Endothelial cell of umbilical vein (primary cell): ENCODE measurements around the gene KASH5. TPM values are rescaled to one million over a fixed set of nuclear protein-coding genes. Genes with fewer than 3 reads are reported as not detected.

Experiments used
- BruUV-seq: library from RNA; stranded (reverse); fragments of 400-500 nt; replicated peaks from 2 replicates; lab custom pipeline; 2021; lab: Mats Ljungman, UMichigan
- CTCF ChIA-PET: fragments of 300-600, 350-600 bp; sonication (Branson Sonifier 250); formaldehyde crosslinking; loops from one replicate; lab custom pipeline; 2021; ENCODE audit warnings: antibody characterized with exemption, inconsistent platforms; lab: Charles Lee
- POLR2A ChIA-PET: fragments of 300-600, 350-600 bp; sonication (Branson Sonifier 250); formaldehyde crosslinking; loops from one replicate; lab custom pipeline; 2021; ENCODE audit warnings: antibody characterized with exemption, inconsistent platforms; lab: Charles Lee
- DNase-seq: peaks from one replicate; pipeline ENCODE4 v3.0.0-alpha.2; 2011; ENCODE audit warnings: low read depth, low spot score
- FAIRE-seq: peaks from 2 replicates; lab custom pipeline; 2011; peaks lifted over from hg19 to GRCh38; lab: Jason Lieb, UNC
- H2AFZ ChIP-seq: 2 replicates; pipeline ENCODE4 v1.6.0; 2012; ENCODE audit warnings: low read depth, low read length, control low read depth, inconsistent platforms
- H3K27ac ChIP-seq: 2 replicates; pipeline ENCODE4 v1.5.1; 2011; ENCODE audit warnings: low read depth, mild to moderate bottlenecking, control low read depth, low read length, moderate library complexity; ENCODE audit not compliant: insufficient read depth
- H3K27me3 ChIP-seq, 2 experiments: 2 replicates each; pipeline versions ENCODE4 v1.6.0 to v1.6.1; 2011; ENCODE audit warnings: low read length in 2 of 2, mixed read lengths in 1 of 2; ENCODE audit not compliant: control insufficient read depth in 2 of 2, insufficient read depth in 2 of 2
- H3K36me3 ChIP-seq, 2 experiments: 2 replicates in 1 of 2; 3 replicates in 1 of 2; pipeline ENCODE4 v1.5.1; 2011; ENCODE audit warnings: low read length in 2 of 2, mild to moderate bottlenecking in 1 of 2, moderate library complexity in 1 of 2; ENCODE audit not compliant: control insufficient read depth in 2 of 2, insufficient read depth in 2 of 2; ENCODE audit errors: extremely low read depth in 1 of 2
- H3K4me1 ChIP-seq: 3 replicates; pipeline ENCODE4 v1.5.1; 2011; ENCODE audit warnings: mild to moderate bottlenecking, low read length; ENCODE audit not compliant: control insufficient read depth, insufficient read depth; ENCODE audit errors: extremely low read depth
- H3K4me2 ChIP-seq: 2 replicates; pipeline ENCODE4 v1.6.1; 2011; ENCODE audit warnings: low read length, control low read depth, mixed read lengths; ENCODE audit not compliant: insufficient read depth
- H3K4me3 ChIP-seq, 3 experiments: fragments of 200-600 bp in 1 of 3; sonication (generic), shearing (Covaris generic) in 1 of 3; replicated peaks in 1 of 3; 2 replicates each; pipeline ENCODE4 v1.5.1; 2011 to 2016; ENCODE audit warnings: control low read depth in 3 of 3, low read length in 3 of 3, mild to moderate bottlenecking in 2 of 3, inconsistent platforms in 1 of 3, low read depth in 1 of 3, moderate library complexity in 1 of 3; ENCODE audit not compliant: insufficient read depth in 1 of 3
- H3K79me2 ChIP-seq: 2 replicates; pipeline ENCODE4 v1.6.0; 2012; ENCODE audit warnings: low read length, inconsistent platforms; ENCODE audit not compliant: control insufficient read depth, insufficient read depth
- H3K9ac ChIP-seq: replicated peaks from 2 replicates; pipeline ENCODE3; 2011; ENCODE audit warnings: low read length, control low read depth; ENCODE audit not compliant: insufficient read depth; ENCODE audit errors: extremely low read depth
- H3K9me1 ChIP-seq: replicated peaks from 3 replicates; pipeline ENCODE4 v1.6.0; 2011; ENCODE audit warnings: mild to moderate bottlenecking, low read length; ENCODE audit not compliant: control insufficient read depth, insufficient read depth; ENCODE audit errors: extremely low read depth
- H3K9me3 ChIP-seq: replicated peaks from 2 replicates; pipeline ENCODE4 v1.5.1; 2012; ENCODE audit warnings: low read length, inconsistent platforms; ENCODE audit not compliant: control insufficient read depth, insufficient read depth
- H4K20me1 ChIP-seq: replicated peaks from 2 replicates; pipeline ENCODE3; 2011; ENCODE audit warnings: mild to moderate bottlenecking, low read length; ENCODE audit not compliant: control insufficient read depth, insufficient read depth; ENCODE audit errors: extremely low read depth
- CTCF ChIP-seq, 2 donors: IDR thresholded peaks; 1 replicate in 1 of 2; 2 replicates in 1 of 2; pipeline ENCODE4 v1.5.1; 2011; ENCODE audit warnings: low read length in 2 of 2, mild to moderate bottlenecking in 2 of 2, moderate library complexity in 2 of 2, control low read depth in 1 of 2, inconsistent platforms in 1 of 2, low read depth in 1 of 2; ENCODE audit not compliant: insufficient read depth in 1 of 2; ENCODE audit errors: extremely low read depth in 1 of 2
- EZH2 ChIP-seq: IDR thresholded peaks from 2 replicates; pipeline ENCODE4 v1.6.1; 2012; ENCODE audit warnings: borderline replicate concordance, low read depth, mild to moderate bottlenecking, moderate library complexity, low read length, inconsistent platforms; ENCODE audit not compliant: severe bottlenecking
- FOS ChIP-seq: IDR thresholded peaks from 2 replicates; pipeline ENCODE4 v1.6.1; 2011; ENCODE audit warnings: mild to moderate bottlenecking, low read length, moderate library complexity, borderline replicate concordance; ENCODE audit not compliant: insufficient read depth
- JUN ChIP-seq: IDR thresholded peaks from 2 replicates; pipeline ENCODE4 v1.6.1; 2011; ENCODE audit warnings: borderline replicate concordance, low read depth; ENCODE audit not compliant: insufficient read length, insufficient read depth
- MAX ChIP-seq: IDR thresholded peaks from 2 replicates; pipeline ENCODE4 v1.6.1; 2011; ENCODE audit not compliant: insufficient read depth, insufficient read length
- MYC ChIP-seq: IDR thresholded peaks from one replicate; pipeline ENCODE4 v1.6.1; 2011; ENCODE audit warnings: mild to moderate bottlenecking, low read depth, low read length
- POLR2A ChIP-seq: IDR thresholded peaks from 2 replicates; pipeline ENCODE4 v1.6.1; 2012; ENCODE audit warnings: low read depth, mild to moderate bottlenecking, control low read depth, low read length
- POLR2AphosphoS5 ChIP-seq: IDR thresholded peaks from 2 replicates; pipeline ENCODE4 v1.6.1; 2012; ENCODE audit warnings: low read depth, mild to moderate bottlenecking, control low read depth, low read length, moderate library complexity; ENCODE audit not compliant: insufficient read depth
- dilution Hi-C: fragments of 300-500 bp; cut with MboI; formaldehyde crosslinking; loops from one replicate; pipeline ENCODE4 v1.15.0; 2019; ENCODE audit warnings: low sequenced_read_pairs; ENCODE audit not compliant: extremely low pct_ligation_motif_present
- intact Hi-C: fragments of 100-400 bp; cut with micrococcal nuclease; formaldehyde crosslinking; loops from one replicate; pipeline ENCODE4 v1.10.0; 2022
- polyA plus RNA-seq, 4 experiments: library from polyadenylated mRNA; depleted of rRNA in 3 of 4; stranded (reverse) in 3 of 4; unstranded in 1 of 4; fragments of >200 nt; gene quantifications; 2 replicates each; pipeline versions ENCODE4 v1.2.1 to v1.2.3, GENCODE V29; 2011 to 2012; ENCODE audit warnings: missing spikeins in 1 of 4
- total RNA-seq: library from RNA; stranded (reverse); gene quantifications from 2 replicates; pipeline ENCODE4 v1.2.3, GENCODE V29; 2021

Gene KASH5
- total and polyA plus RNA-seq, 2 donors (not counting 3 experiments of a cell fraction or from before 2014, with no cell fraction given), result 0.03 TPM; not detected in 1

GRCh38 chr19:49451430-49452181 lies 63.6 kb downstream of the KASH5 start, which contains the start of gene PIH1D1:
Gene PIH1D1, minus strand, starts transcription at chr19:49451814. Its CDS starts 240 bp downstream, at chr19:49451574.
- Histone ChIP-seq H3K9me1 (no peaks in the 10 kb centered on the region), H3K4me3 (peak within 1 kb of the TSS; percentile 43 to 84 (median 80)), H3K27me3 (no peaks in the 10 kb centered on the region), H3K4me2 (peak within 1 kb of the TSS; percentile 78), H3K79me2 (peaks cover 11% of the 10 kb centered on the region), H3K4me1 (peaks cover 11% of the 10 kb centered on the region), H3K9me3 (no peaks in the 10 kb centered on the region), H3K36me3 (peaks cover 0 to 4% of the 10 kb centered on the region in 2 experiments), H2AFZ (peak within 1 kb of the TSS; percentile 75), H3K27ac (peak within 1 kb of the TSS; percentile 83), H3K9ac (peak within 1 kb of the TSS; percentile 92), H4K20me1 (no peaks in the 10 kb centered on the region)
- dilution Hi-C loops, result no loop called here
- TSS peak; percentile 72 for BruUV-seq
- DNase-seq, result peak; percentile 99
- intact Hi-C loops, result loop anchor here (1.0 to 5.0 kb wide), 5 partner anchors 8 to 426 kb away; partner anchors contain the start of genes AKT1S1, FLT3LG, RPL13A and RRAS
- ChIA-PET CTCF (interaction anchor here (0.6 to 3.8 kb wide), 7 partner anchors 9 to 338 kb away, joined by 3 to 17 read pairs (median 4); partner anchors contain the start of genes FLT3LG, LIN7B and TEAD2), POLR2A (interaction anchor here (0.6 kb wide), 1 partner anchor 8 kb away, joined by 3 read pairs; no protein-coding TSS in a partner anchor)
- FAIRE-seq, result peak; percentile 100
- no peak for TF ChIP-seq FOS
- no peak for TF ChIP-seq EZH2
- TF ChIP-seq MYC, result no peak
- peak; percentile 87 for TF ChIP-seq POLR2AphosphoS5
- TF ChIP-seq POLR2A, result peak; percentile 93
- no peak for TF ChIP-seq CTCF (IDR thresholded peaks at IDR 0.05; ENCODE audit: extremely low read depth in 1 of 2, insufficient read depth in 1 of 2, low read depth in 1 of 2, low read length in 2 of 2)
- TF ChIP-seq JUN, result no peak
- TF ChIP-seq MAX, result peak; percentile 68
